Measurements from ENCODE around the gene ARHGAP23. TPM values are rescaled to one million over a fixed set of nuclear protein-coding genes. Genes with fewer than 3 reads are reported as not detected.

Gene ARHGAP23
- total RNA-seq, 1 experiment from 2014 or later, result 97.9 TPM

- Histone ChIP-seq H3K18ac (ENCODE audit: insufficient read length, low read depth, low read length) (peak overlapping the region; percentile 98), H3K27ac (ENCODE audit: insufficient read length, low read depth, low read length) (peak overlapping the region; percentile 3), H4K20me1 (ENCODE audit: control insufficient read depth, insufficient read depth, insufficient read length) (peaks cover 2% of the 10 kb centered on the region), H3K23ac (ENCODE audit: insufficient read length, low read depth, low read length) (no peak overlapping the region), H3K4me1 (ENCODE audit: insufficient read depth, low read length) (peaks cover 7% of the 10 kb centered on the region; the same call in 1 of the 2 replicates), H3K9me3 (ENCODE audit: control insufficient read depth, low read depth, low read length) (no peaks in the 10 kb centered on the region), H3K4ac (ENCODE audit: low read depth, low read length) (peak overlapping the region; percentile 59; the same call in 1 of the 2 replicates), H2BK15ac (ENCODE audit: low read depth, low read length) (no peak overlapping the region), H3K14ac (ENCODE audit: insufficient read depth, low read length) (peak overlapping the region; percentile 98), H3K23me2 (ENCODE audit: insufficient read length, low read depth, low read length, poor library complexity, severe bottlenecking) (peaks cover 20% of the 10 kb centered on the region), H2AFZ (ENCODE audit: low read length) (no peak overlapping the region), H3T11ph (ENCODE audit: low read length) (no peak overlapping the region), H3K9ac (ENCODE audit: extremely low read depth, insufficient read length, low read length) (peak overlapping the region; percentile 5), H2AK5ac (ENCODE audit: insufficient read length, low read length) (no peak overlapping the region), H2BK120ac (ENCODE audit: low read depth, low read length, poor library complexity, severe bottlenecking) (peak overlapping the region; percentile 41), H4K5ac (ENCODE audit: insufficient read length, low read depth, low read length) (peak overlapping the region; percentile 91), H3K79me2 (ENCODE audit: insufficient read depth, low read length) (no peaks in the 10 kb centered on the region), H4K91ac (ENCODE audit: insufficient read length, low read depth, low read length) (peak overlapping the region; percentile 90), H4K8ac (replicated peaks; ENCODE audit: insufficient read length, low read depth, low read length) (no peak overlapping the region), H3K27me3 (ENCODE audit: insufficient read depth, low read length) (peaks cover 3% of the 10 kb centered on the region; the same call in 1 of the 2 replicates), H3K56ac (ENCODE audit: insufficient read length, low read depth, low read length) (no peak overlapping the region), H3K79me1 (ENCODE audit: insufficient read depth, low read depth, low read length, poor library complexity, severe bottlenecking) (no peaks in the 10 kb centered on the region), H2BK20ac (ENCODE audit: low read depth, low read length, poor library complexity, severe bottlenecking) (no peak overlapping the region), H3K4me2 (ENCODE audit: insufficient read depth, insufficient read length, low read length) (peak overlapping the region; percentile 19), H2BK12ac (ENCODE audit: insufficient read length, low read depth, low read length) (no peak overlapping the region), H2BK5ac (ENCODE audit: insufficient read length, low read length) (peak overlapping the region; percentile 28)
- peak; percentile 89 for DNase-seq
- H3K9me3 Mint-ChIP-seq, result no peaks in the 10 kb centered on the region
- peak overlapping the region; percentile 60 to 62; a peak in 4 of 5 replicates for H3K4me3 Mint-ChIP-seq
- no peak for TF ChIP-seq CTCF (conservative IDR thresholded peaks at IDR 0.05)
- no CpG with 5 or more reads among the region's 22 CpGs for WGBS (ENCODE audit: extremely low coverage, insufficient read length, low lambda C conversion rate)
- no peaks in the 10 kb centered on the region; a peak in 1 of 7 replicates for H3K36me3 Mint-ChIP-seq (ENCODE audit: insufficient read depth in 1 of 3, low read depth in 3 of 3)
- peak overlapping the region; percentile 97 to 99 (median 98) for H3K27ac Mint-ChIP-seq
- peaks cover 33% of the 10 kb centered on the region for H3K27me3 Mint-ChIP-seq (ENCODE audit: low read depth)
- peaks cover 48 to 65% of the 10 kb centered on the region in 2 experiments for H3K4me1 Mint-ChIP-seq
Measured at GRCh38 chr17:38415250-38416194, 12.7 kb upstream of the ARHGAP23 start.
